HUES48 (cell line): ENCODE results near the gene EPHX1.
"Not testable (repeated sequence)": the region's sequence is repeated elsewhere in the genome, so short reads cannot be mapped to it uniquely, and the experiment has no call there.

ENCODE experiments used
- H3K27ac ChIP-seq: one replicate; pipeline ENCODE4 v1.7.0; 2013; ENCODE audit warnings: low read depth, low read length, inconsistent platforms
- H3K27me3 ChIP-seq: 2 replicates; pipeline ENCODE4 v1.6.1; 2013; ENCODE audit warnings: mild to moderate bottlenecking, low read length; ENCODE audit not compliant: control insufficient read depth, insufficient read depth
- H3K36me3 ChIP-seq: 2 replicates; pipeline ENCODE4 v1.6.1; 2013; ENCODE audit warnings: low read length; ENCODE audit not compliant: control insufficient read depth, insufficient read depth
- H3K4me1 ChIP-seq: 2 replicates; pipeline ENCODE4 v1.6.1; 2013; ENCODE audit warnings: mild to moderate bottlenecking, low read length; ENCODE audit not compliant: control insufficient read depth, insufficient read depth
- H3K4me3 ChIP-seq: 2 replicates; pipeline ENCODE4 v1.5.1; 2013; ENCODE audit warnings: mild to moderate bottlenecking, low read depth, low read length
- H3K9ac ChIP-seq: 2 replicates; pipeline ENCODE4 v1.6.1; 2013; ENCODE audit warnings: mild to moderate bottlenecking, low read depth, low read length, moderate library complexity
- H3K9me3 ChIP-seq: 2 replicates; pipeline ENCODE4 v1.6.1; 2013; ENCODE audit warnings: low read length; ENCODE audit not compliant: control insufficient read depth, insufficient read depth

EPHX1 gene

GRCh38 chr1:225830841-225831240 lies 20.9 kb downstream of the EPHX1 start:
- H3K27me3 ChIP-seq: no peaks in the 10 kb centered on the region
- no peak overlapping the region for H3K27ac ChIP-seq
- no peaks in the 10 kb centered on the region for H3K4me1 ChIP-seq
- peaks cover 40% of the 10 kb centered on the region for H3K36me3 ChIP-seq
- H3K9ac ChIP-seq: no peak overlapping the region
- H3K9me3 ChIP-seq: no peaks in the 10 kb centered on the region
- H3K4me3 ChIP-seq: no peak overlapping the region

GRCh38 chr1:225834417-225835329 lies 24.7 kb downstream of the EPHX1 start:
- Histone ChIP-seq H3K4me1 (no peaks in the 10 kb centered on the region), H3K27ac (no peak overlapping the region), H3K36me3 (peaks cover 59% of the 10 kb centered on the region), H3K9me3 (no peaks in the 10 kb centered on the region), H3K4me3 (no peak overlapping the region), H3K9ac (no peak overlapping the region), H3K27me3 (no peaks in the 10 kb centered on the region)

GRCh38 chr1:225835856-225836255 lies 25.9 kb downstream of the EPHX1 start:
- Histone ChIP-seq H3K4me3 (no peak overlapping the region), H3K9ac (no peak overlapping the region), H3K27me3 (no peaks in the 10 kb centered on the region), H3K9me3 (no peaks in the 10 kb centered on the region), H3K36me3 (peaks cover 68% of the 10 kb centered on the region), H3K4me1 (no peaks in the 10 kb centered on the region), H3K27ac (no peak overlapping the region)

- H3K9me3 ChIP-seq, H3K9ac ChIP-seq, H3K4me3 ChIP-seq, H3K27ac ChIP-seq, H3K27me3 ChIP-seq, H3K4me1 ChIP-seq: not testable (repeated sequence)
- H3K36me3 ChIP-seq: peaks cover 68% of the 10 kb centered on the region
These were observed 26.4 kb downstream of the EPHX1 start for GRCh38 chr1:225836296-225836695.

- Histone ChIP-seq H3K27ac (no peak overlapping the region), H3K4me3 (no peak overlapping the region), H3K4me1 (peaks cover 6% of the 10 kb centered on the region; the same call in 1 of the 2 replicates), H3K9me3 (no peaks in the 10 kb centered on the region), H3K27me3 (no peaks in the 10 kb centered on the region), H3K36me3 (peaks cover 56% of the 10 kb centered on the region), H3K9ac (no peak overlapping the region)
These were observed 28.9 kb downstream of the EPHX1 start for GRCh38 chr1:225838793-225839192.

- Histone ChIP-seq H3K36me3 (peaks cover 59% of the 10 kb centered on the region), H3K27ac (no peak overlapping the region), H3K4me3 (no peak overlapping the region), H3K9ac (no peak overlapping the region), H3K4me1 (peaks cover 6% of the 10 kb centered on the region; the same call in 1 of the 2 replicates), H3K9me3 (no peaks in the 10 kb centered on the region), H3K27me3 (no peaks in the 10 kb centered on the region)
These were observed 30.3 kb downstream of the EPHX1 start for GRCh38 chr1:225840223-225840610.

- Histone ChIP-seq H3K4me1 (peaks cover 6% of the 10 kb centered on the region; the same call in 1 of the 2 replicates), H3K9ac (no peak overlapping the region), H3K36me3 (peaks cover 57% of the 10 kb centered on the region), H3K27me3 (no peaks in the 10 kb centered on the region), H3K27ac (no peak overlapping the region), H3K4me3 (no peak overlapping the region), H3K9me3 (no peaks in the 10 kb centered on the region)
These were observed 30.8 kb downstream of the EPHX1 start for GRCh38 chr1:225840713-225841112.

GRCh38 chr1:225842074-225842473 lies 32.1 kb downstream of the EPHX1 start:
- Histone ChIP-seq H3K27me3 (no peaks in the 10 kb centered on the region), H3K36me3 (peaks cover 56% of the 10 kb centered on the region), H3K4me3 (no peak overlapping the region), H3K4me1 (peaks cover 6% of the 10 kb centered on the region; the same call in 1 of the 2 replicates), H3K9me3 (no peaks in the 10 kb centered on the region), H3K27ac (no peak overlapping the region), H3K9ac (no peak overlapping the region)

- H3K27ac ChIP-seq: no peak overlapping the region
- H3K9ac ChIP-seq: no peak overlapping the region
- peaks cover 6% of the 10 kb centered on the region; the same call in 1 of the 2 replicates for H3K4me1 ChIP-seq
- H3K9me3 ChIP-seq: no peaks in the 10 kb centered on the region
- peaks cover 60% of the 10 kb centered on the region for H3K36me3 ChIP-seq
- no peaks in the 10 kb centered on the region for H3K27me3 ChIP-seq
- no peak overlapping the region for H3K4me3 ChIP-seq
These were observed 33.0 kb downstream of the EPHX1 start for GRCh38 chr1:225842788-225843425.

GRCh38 chr1:225843426-225843795 lies 33.5 kb downstream of the EPHX1 start:
- Histone ChIP-seq H3K27ac (no peak overlapping the region), H3K36me3 (peaks cover 60% of the 10 kb centered on the region), H3K9ac (no peak overlapping the region), H3K9me3 (no peaks in the 10 kb centered on the region), H3K4me3 (no peak overlapping the region), H3K4me1 (peaks cover 6% of the 10 kb centered on the region; the same call in 1 of the 2 replicates), H3K27me3 (no peaks in the 10 kb centered on the region)
